ENCODE measurements around the gene APOB.

APOB gene, protein sequence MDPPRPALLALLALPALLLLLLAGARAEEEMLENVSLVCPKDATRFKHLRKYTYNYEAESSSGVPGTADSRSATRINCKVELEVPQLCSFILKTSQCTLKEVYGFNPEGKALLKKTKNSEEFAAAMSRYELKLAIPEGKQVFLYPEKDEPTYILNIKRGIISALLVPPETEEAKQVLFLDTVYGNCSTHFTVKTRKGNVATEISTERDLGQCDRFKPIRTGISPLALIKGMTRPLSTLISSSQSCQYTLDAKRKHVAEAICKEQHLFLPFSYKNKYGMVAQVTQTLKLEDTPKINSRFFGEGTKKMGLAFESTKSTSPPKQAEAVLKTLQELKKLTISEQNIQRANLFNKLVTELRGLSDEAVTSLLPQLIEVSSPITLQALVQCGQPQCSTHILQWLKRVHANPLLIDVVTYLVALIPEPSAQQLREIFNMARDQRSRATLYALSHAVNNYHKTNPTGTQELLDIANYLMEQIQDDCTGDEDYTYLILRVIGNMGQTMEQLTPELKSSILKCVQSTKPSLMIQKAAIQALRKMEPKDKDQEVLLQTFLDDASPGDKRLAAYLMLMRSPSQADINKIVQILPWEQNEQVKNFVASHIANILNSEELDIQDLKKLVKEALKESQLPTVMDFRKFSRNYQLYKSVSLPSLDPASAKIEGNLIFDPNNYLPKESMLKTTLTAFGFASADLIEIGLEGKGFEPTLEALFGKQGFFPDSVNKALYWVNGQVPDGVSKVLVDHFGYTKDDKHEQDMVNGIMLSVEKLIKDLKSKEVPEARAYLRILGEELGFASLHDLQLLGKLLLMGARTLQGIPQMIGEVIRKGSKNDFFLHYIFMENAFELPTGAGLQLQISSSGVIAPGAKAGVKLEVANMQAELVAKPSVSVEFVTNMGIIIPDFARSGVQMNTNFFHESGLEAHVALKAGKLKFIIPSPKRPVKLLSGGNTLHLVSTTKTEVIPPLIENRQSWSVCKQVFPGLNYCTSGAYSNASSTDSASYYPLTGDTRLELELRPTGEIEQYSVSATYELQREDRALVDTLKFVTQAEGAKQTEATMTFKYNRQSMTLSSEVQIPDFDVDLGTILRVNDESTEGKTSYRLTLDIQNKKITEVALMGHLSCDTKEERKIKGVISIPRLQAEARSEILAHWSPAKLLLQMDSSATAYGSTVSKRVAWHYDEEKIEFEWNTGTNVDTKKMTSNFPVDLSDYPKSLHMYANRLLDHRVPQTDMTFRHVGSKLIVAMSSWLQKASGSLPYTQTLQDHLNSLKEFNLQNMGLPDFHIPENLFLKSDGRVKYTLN (N-terminal part only)

DNA sequence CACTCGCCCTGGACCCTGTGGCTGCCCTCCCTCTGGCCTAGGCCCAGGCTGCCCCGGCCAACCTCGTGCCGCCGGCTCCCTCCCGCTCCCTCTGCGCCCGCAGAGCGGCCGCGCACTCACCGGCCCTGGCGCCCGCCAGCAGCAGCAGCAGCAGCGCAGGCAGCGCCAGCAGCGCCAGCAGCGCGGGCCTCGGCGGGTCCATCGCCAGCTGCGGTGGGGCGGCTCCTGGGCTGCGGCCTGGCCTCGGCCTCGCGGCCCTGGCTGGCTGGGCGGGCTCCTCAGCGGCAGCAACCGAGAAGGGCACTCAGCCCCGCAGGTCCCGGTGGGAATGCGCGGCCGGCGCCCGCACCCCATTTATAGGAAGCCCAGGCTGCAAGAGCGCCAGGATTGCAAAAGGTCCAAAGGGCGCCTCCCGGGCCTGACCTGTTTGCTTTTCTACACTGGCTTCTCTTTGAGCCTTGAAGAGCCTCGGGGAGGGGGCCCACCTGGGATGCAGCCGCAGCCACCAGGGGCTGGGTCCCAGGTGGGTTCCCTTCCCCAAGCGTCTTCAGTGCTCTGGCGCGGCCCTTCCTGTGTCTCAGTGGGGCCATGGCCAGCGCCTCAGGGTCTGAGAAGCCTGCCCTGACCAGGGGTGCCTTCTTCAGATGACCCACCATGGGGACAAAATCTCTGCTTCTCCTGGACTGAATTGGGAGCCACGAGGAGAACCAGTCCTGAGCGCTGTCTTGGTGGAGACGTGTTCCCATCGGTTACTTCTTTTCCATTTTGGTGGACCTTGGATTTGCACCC is at the start of gene APOB:
Gene APOB (minus strand): TSS at position 330 of the 789 bp plus-strand sequence. CDS start 128 bp downstream, at position 202.
- DNase-seq (ENCODE audit: low read depth) = no peak

GRCh38 chr2:21092308-21092869 is 48.5 kb upstream of the APOB start:
- DNase-seq (ENCODE audit: low read depth) = no peak

DNA sequence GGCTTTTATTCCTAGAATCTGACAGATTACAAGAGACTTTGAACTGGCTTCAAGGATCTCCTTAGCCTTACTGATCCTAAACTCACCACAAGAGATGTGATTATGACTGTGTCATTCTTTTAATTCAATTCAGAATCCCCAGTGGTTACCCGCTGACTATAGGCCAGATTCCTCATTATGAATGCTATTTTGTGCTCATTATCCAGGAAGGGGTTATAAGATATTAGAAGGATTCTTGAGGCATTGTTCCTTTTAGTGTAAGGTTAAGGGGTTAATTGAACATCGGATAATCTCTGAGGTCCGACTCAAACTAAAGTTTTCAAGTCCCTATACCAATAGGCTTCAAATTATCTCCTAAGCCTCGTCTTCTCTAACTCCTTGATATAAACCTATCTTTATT is 40.5 kb upstream of the APOB start:
- no peak for DNase-seq (ENCODE audit: low read depth)

DNA sequence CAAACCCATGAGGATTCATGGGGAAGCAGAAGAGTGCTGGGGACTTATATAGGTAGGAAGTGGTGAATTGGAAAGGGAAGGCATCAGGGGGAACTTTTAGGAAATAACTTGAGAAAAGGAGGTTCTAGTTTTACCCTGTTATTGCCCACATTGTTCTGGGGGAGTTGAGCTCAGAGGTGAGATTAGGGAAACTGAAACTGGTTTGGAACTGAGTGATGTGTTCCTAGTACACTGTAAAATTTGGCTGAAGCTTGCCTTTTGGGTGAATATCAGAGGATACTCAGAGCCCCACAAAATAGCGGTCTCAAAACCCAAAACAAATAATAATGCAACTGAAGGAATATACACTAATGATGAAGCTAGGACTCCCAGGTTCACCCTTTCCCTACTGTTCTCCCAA is 39.6 kb upstream of the APOB start:
- DNase-seq (ENCODE audit: low read depth) = no peak

GRCh38 chr2:21078296-21078695 is 34.4 kb upstream of the APOB start:
- DNase-seq (ENCODE audit: low read depth) = no peak

- DNase-seq (ENCODE audit: low read depth) = no peak
These were observed 28.8 kb upstream of the APOB start for GRCh38 chr2:21072477-21073242.

- DNase-seq (ENCODE audit: low read depth) = no peak
These were observed 26.7 kb upstream of the APOB start for GRCh38 chr2:21070341-21071257.

GRCh38 chr2:21069746-21070340 is 26.0 kb upstream of the APOB start:
- DNase-seq (ENCODE audit: low read depth) = no peak

- no peak for DNase-seq (ENCODE audit: low read depth)
These were observed 24.1 kb upstream of the APOB start for GRCh38 chr2:21067859-21068537.

- no peak for DNase-seq (ENCODE audit: low read depth)
These were observed 23.3 kb upstream of the APOB start for GRCh38 chr2:21067125-21067524.

DNA sequence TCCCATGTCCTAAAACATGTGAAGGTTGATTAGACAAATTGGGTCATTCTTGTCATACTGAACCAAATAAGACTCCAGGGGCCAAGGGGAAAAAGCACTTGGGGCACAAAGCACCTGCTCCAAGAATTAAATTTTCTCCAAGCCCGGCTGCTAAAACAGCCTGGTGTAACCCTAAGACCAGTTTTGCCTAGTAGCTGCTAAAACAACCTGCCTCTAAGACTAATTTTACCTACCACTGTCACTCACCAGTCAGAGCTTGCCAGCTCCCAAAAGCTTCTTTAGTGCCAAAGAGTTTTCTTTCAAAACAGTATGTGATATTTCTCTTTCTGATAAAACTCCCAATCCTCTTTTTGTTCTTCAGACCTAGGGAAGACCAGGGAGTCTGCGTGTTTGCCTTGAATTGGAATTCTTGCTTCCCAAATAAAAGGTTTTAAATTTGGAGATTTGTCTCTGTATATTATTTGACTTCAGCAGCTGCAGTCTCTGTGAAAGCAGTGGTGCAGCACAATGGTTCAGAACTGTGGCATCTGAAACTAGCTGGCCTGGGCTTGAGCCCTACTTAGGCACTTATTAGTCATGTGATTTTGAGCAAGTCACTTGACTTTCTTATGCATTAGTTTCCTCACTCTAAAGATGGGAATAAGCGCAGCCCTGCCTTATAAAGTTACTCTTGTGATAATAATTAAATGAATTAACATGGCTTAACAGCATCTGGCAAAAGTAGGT is 16.2 kb upstream of the APOB start:
- DNase-seq (ENCODE audit: low read depth) = no peak

GRCh38 chr2:21057097-21057496 is 13.2 kb upstream of the APOB start:
- DNase-seq (ENCODE audit: low read depth) = no peak

- DNase-seq (ENCODE audit: low read depth) = no peak
These were observed 12.3 kb upstream of the APOB start for GRCh38 chr2:21055879-21056790.

DNA sequence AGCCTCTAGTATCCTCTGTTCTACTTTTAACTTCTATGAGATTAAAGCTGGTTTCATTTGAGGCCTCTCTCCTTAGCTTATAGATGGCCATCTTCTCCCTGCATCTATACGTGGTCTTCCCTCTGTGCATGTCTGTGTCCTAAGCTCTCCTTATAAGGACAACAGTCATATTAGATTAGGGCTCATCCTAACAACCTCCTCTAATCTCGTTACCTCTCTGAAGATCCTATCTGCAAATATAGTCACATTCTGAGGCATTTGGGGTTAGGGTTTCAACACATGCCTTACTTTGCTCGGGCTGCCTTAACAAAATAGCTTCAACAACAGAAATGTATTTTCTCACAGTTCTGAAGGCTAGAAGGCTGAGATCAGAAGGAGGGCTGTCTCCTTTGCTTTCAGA is 11.6 kb upstream of the APOB start:
- no peak for DNase-seq (ENCODE audit: low read depth)

DNA sequence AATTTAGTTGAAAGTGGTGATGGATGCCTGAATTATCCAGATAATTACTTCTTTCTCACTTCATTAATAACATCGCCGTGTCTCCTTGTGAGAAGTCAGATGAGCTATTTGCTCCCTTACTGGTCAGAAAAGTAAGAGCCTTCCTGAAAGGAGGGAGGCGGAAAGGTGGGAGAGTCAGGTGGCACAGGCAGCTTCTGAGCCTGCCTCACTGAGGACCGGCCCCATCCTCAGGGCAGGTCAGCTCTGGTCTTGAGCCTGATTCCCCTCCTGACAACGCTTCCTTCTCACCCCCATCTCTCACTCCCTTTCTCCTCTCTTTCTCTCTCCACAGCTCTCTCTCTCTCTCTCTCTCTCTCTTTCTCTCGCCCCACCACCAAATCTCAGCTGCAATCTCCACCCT is 10.1 kb upstream of the APOB start:
- DNase-seq (ENCODE audit: low read depth) = no peak

- no peak for DNase-seq (ENCODE audit: low read depth)
These were observed 8.2 kb upstream of the APOB start for GRCh38 chr2:21052044-21052443.
